ENCODE data around the gene RFFL.
"Not testable (repeated sequence)": the region's sequence is repeated elsewhere in the genome, so short reads cannot be mapped to it uniquely, and the experiment has no call there.

Gene RFFL

GRCh38 chr17:35045458-35045979, 18.0 kb downstream of the RFFL start:
- not testable (repeated sequence) for H3K36me3 ChIP-seq (ENCODE audit: insufficient read depth, low read length); H3K27me3 ChIP-seq (ENCODE audit: control insufficient read depth in 1 of 2, insufficient read depth in 2 of 2, low read length in 2 of 2); H3K4me1 ChIP-seq (ENCODE audit: insufficient read depth, low read length); H3K27ac ChIP-seq (ENCODE audit: low read depth, low read length); H3K4me3 ChIP-seq (ENCODE audit: low read depth in 1 of 2, low read length in 2 of 2); H3K9me3 ChIP-seq (ENCODE audit: low read length); H3K9ac ChIP-seq (ENCODE audit: low read length)

GRCh38 chr17:35044181-35044580, 19.3 kb downstream of the RFFL start:
- Histone ChIP-seq H3K4me1 (ENCODE audit: insufficient read depth, low read length) (peaks cover 5% of the 10 kb centered on the region), H3K36me3 (ENCODE audit: insufficient read depth, low read length) (peaks cover 4% of the 10 kb centered on the region), H3K9me3 (ENCODE audit: low read length) (no peaks in the 10 kb centered on the region), H3K27ac (ENCODE audit: low read depth, low read length) (no peak overlapping the region), H3K9ac (ENCODE audit: low read length) (no peak overlapping the region), H3K4me3 (ENCODE audit: low read depth in 1 of 2, low read length in 2 of 2) (no peak overlapping the region), H3K27me3 (ENCODE audit: control insufficient read depth in 1 of 2, insufficient read depth in 2 of 2, low read length in 2 of 2) (no peaks in the 10 kb centered on the region)

- H3K4me3 ChIP-seq (ENCODE audit: low read depth in 1 of 2, low read length in 2 of 2), result no peak overlapping the region
- H3K27me3 ChIP-seq (ENCODE audit: control insufficient read depth in 1 of 2, insufficient read depth in 2 of 2, low read length in 2 of 2), result no peaks in the 10 kb centered on the region
- H3K27ac ChIP-seq (ENCODE audit: low read depth, low read length), result no peak overlapping the region
- H3K4me1 ChIP-seq (ENCODE audit: insufficient read depth, low read length), result peaks cover 5% of the 10 kb centered on the region
- H3K9ac ChIP-seq (ENCODE audit: low read length), result no peak overlapping the region
- no peaks in the 10 kb centered on the region for H3K9me3 ChIP-seq (ENCODE audit: low read length)
- H3K36me3 ChIP-seq (ENCODE audit: insufficient read depth, low read length), result peaks cover 4% of the 10 kb centered on the region
Observed at GRCh38 chr17:35041390-35041789, 22.1 kb downstream of the RFFL start.

- H3K4me1 ChIP-seq (ENCODE audit: insufficient read depth, low read length), result peaks cover 5% of the 10 kb centered on the region
- no peak overlapping the region for H3K4me3 ChIP-seq (ENCODE audit: low read depth in 1 of 2, low read length in 2 of 2)
- no peak overlapping the region for H3K9ac ChIP-seq (ENCODE audit: low read length)
- H3K36me3 ChIP-seq (ENCODE audit: insufficient read depth, low read length), result peaks cover 4% of the 10 kb centered on the region
- no peaks in the 10 kb centered on the region for H3K9me3 ChIP-seq (ENCODE audit: low read length)
- no peak overlapping the region for H3K27ac ChIP-seq (ENCODE audit: low read depth, low read length)
- H3K27me3 ChIP-seq (ENCODE audit: control insufficient read depth in 1 of 2, insufficient read depth in 2 of 2, low read length in 2 of 2), result no peaks in the 10 kb centered on the region
Observed at GRCh38 chr17:35038453-35038852, 25.1 kb downstream of the RFFL start.

- Histone ChIP-seq H3K9ac (ENCODE audit: low read length) (no peak overlapping the region), H3K4me3 (ENCODE audit: low read depth in 1 of 2, low read length in 2 of 2) (no peak overlapping the region), H3K27me3 (ENCODE audit: control insufficient read depth in 1 of 2, insufficient read depth in 2 of 2, low read length in 2 of 2) (no peaks in the 10 kb centered on the region), H3K4me1 (ENCODE audit: insufficient read depth, low read length) (peaks cover 8% of the 10 kb centered on the region), H3K36me3 (ENCODE audit: insufficient read depth, low read length) (peaks cover 7% of the 10 kb centered on the region), H3K27ac (ENCODE audit: low read depth, low read length) (no peak overlapping the region), H3K9me3 (ENCODE audit: low read length) (no peaks in the 10 kb centered on the region)
Observed at GRCh38 chr17:35030780-35031179, 32.7 kb downstream of the RFFL start.

GRCh38 chr17:35028531-35029262, 34.8 kb downstream of the RFFL start:
- H3K4me3 ChIP-seq (ENCODE audit: low read depth in 1 of 2, low read length in 2 of 2), result no peak overlapping the region
- no peak overlapping the region for H3K27ac ChIP-seq (ENCODE audit: low read depth, low read length)
- no peaks in the 10 kb centered on the region for H3K9me3 ChIP-seq (ENCODE audit: low read length)
- peaks cover 10% of the 10 kb centered on the region for H3K36me3 ChIP-seq (ENCODE audit: insufficient read depth, low read length)
- H3K4me1 ChIP-seq (ENCODE audit: insufficient read depth, low read length), result peaks cover 10% of the 10 kb centered on the region
- no peak overlapping the region for H3K9ac ChIP-seq (ENCODE audit: low read length)
- no peaks in the 10 kb centered on the region for H3K27me3 ChIP-seq (ENCODE audit: control insufficient read depth in 1 of 2, insufficient read depth in 2 of 2, low read length in 2 of 2)

GRCh38 chr17:35028097-35028496, 35.4 kb downstream of the RFFL start:
- not testable (repeated sequence) for H3K27ac ChIP-seq (ENCODE audit: low read depth, low read length); H3K27me3 ChIP-seq (ENCODE audit: control insufficient read depth in 1 of 2, insufficient read depth in 2 of 2, low read length in 2 of 2); H3K4me3 ChIP-seq (ENCODE audit: low read depth in 1 of 2, low read length in 2 of 2); H3K9me3 ChIP-seq (ENCODE audit: low read length); H3K9ac ChIP-seq (ENCODE audit: low read length)
- Histone ChIP-seq H3K36me3 (ENCODE audit: insufficient read depth, low read length) (peaks cover 10% of the 10 kb centered on the region), H3K4me1 (ENCODE audit: insufficient read depth, low read length) (peaks cover 16% of the 10 kb centered on the region)

GRCh38 chr17:35025541-35025940, 38.0 kb downstream of the RFFL start:
- Histone ChIP-seq H3K27me3 (ENCODE audit: control insufficient read depth in 1 of 2, insufficient read depth in 2 of 2, low read length in 2 of 2) (no peaks in the 10 kb centered on the region), H3K36me3 (ENCODE audit: insufficient read depth, low read length) (peaks cover 14% of the 10 kb centered on the region), H3K9ac (ENCODE audit: low read length) (no peak overlapping the region), H3K9me3 (ENCODE audit: low read length) (no peaks in the 10 kb centered on the region), H3K4me1 (ENCODE audit: insufficient read depth, low read length) (peaks cover 39% of the 10 kb centered on the region), H3K27ac (ENCODE audit: low read depth, low read length) (no peak overlapping the region), H3K4me3 (ENCODE audit: low read depth in 1 of 2, low read length in 2 of 2) (no peak overlapping the region)

GRCh38 chr17:35023538-35023937, 40.0 kb downstream of the RFFL start:
- Histone ChIP-seq H3K9me3 (ENCODE audit: low read length) (no peaks in the 10 kb centered on the region), H3K4me1 (ENCODE audit: insufficient read depth, low read length) (peaks cover 53% of the 10 kb centered on the region), H3K9ac (ENCODE audit: low read length) (no peak overlapping the region), H3K36me3 (ENCODE audit: insufficient read depth, low read length) (peaks cover 20% of the 10 kb centered on the region), H3K4me3 (ENCODE audit: low read depth in 1 of 2, low read length in 2 of 2) (no peak overlapping the region), H3K27ac (ENCODE audit: low read depth, low read length) (peak overlapping the region; percentile 91), H3K27me3 (ENCODE audit: control insufficient read depth in 1 of 2, insufficient read depth in 2 of 2, low read length in 2 of 2) (no peaks in the 10 kb centered on the region)

GRCh38 chr17:35022536-35023063, 40.9 kb downstream of the RFFL start:
- Histone ChIP-seq H3K27me3 (ENCODE audit: control insufficient read depth in 1 of 2, insufficient read depth in 2 of 2, low read length in 2 of 2) (no peaks in the 10 kb centered on the region), H3K9me3 (ENCODE audit: low read length) (no peaks in the 10 kb centered on the region), H3K9ac (ENCODE audit: low read length) (peak overlapping the region; percentile 11), H3K4me1 (ENCODE audit: insufficient read depth, low read length) (peaks cover 52% of the 10 kb centered on the region), H3K27ac (ENCODE audit: low read depth, low read length) (peak overlapping the region; percentile 95), H3K36me3 (ENCODE audit: insufficient read depth, low read length) (peaks cover 20% of the 10 kb centered on the region), H3K4me3 (ENCODE audit: low read depth in 1 of 2, low read length in 2 of 2) (no peak overlapping the region)

GRCh38 chr17:35021520-35022380, 41.8 kb downstream of the RFFL start:
- Histone ChIP-seq H3K27ac (ENCODE audit: low read depth, low read length) (peak overlapping the region; percentile 95), H3K9ac (ENCODE audit: low read length) (peak overlapping the region; percentile 11), H3K36me3 (ENCODE audit: insufficient read depth, low read length) (peaks cover 21% of the 10 kb centered on the region)

More at GRCh38 chr17:35021520-35022380, 41.8 kb downstream of the RFFL start:
- H3K4me3 ChIP-seq (ENCODE audit: low read depth in 1 of 2, low read length in 2 of 2), result no peak overlapping the region
- no peaks in the 10 kb centered on the region for H3K27me3 ChIP-seq (ENCODE audit: control insufficient read depth in 1 of 2, insufficient read depth in 2 of 2, low read length in 2 of 2)
- H3K4me1 ChIP-seq (ENCODE audit: insufficient read depth, low read length), result peaks cover 52% of the 10 kb centered on the region
- H3K9me3 ChIP-seq (ENCODE audit: low read length), result no peaks in the 10 kb centered on the region

Data from muscle layer of colon (tissue), 2 donors.